SK-N-SH (cell line): ENCODE results near the gene CUEDC1.

Experiments
- MXI1 ChIP-seq: IDR thresholded peaks from 2 replicates; pipeline ENCODE4 v1.6.1; 2012; ENCODE audit warnings: mild to moderate bottlenecking, low read depth, low read length, improper control_type of control experiment
- RAD21 ChIP-seq: IDR thresholded peaks from 2 replicates; pipeline ENCODE4 v1.6.1; 2012; ENCODE audit warnings: mild to moderate bottlenecking, low read length
- RXRA ChIP-seq: IDR thresholded peaks from 2 replicates; pipeline ENCODE4 v1.4.0; 2012; ENCODE audit warnings: low read depth, mild to moderate bottlenecking, borderline replicate concordance
- SIN3A ChIP-seq: IDR thresholded peaks from 2 replicates; pipeline ENCODE4 v1.6.1; 2012; ENCODE audit warnings: low read depth, mild to moderate bottlenecking, low read length, moderate library complexity, borderline replicate concordance
- TAF1 ChIP-seq: IDR thresholded peaks from 2 replicates; pipeline ENCODE4 v1.6.1; 2012; ENCODE audit warnings: low read depth, mild to moderate bottlenecking, low read length, moderate library complexity, borderline replicate concordance
- YY1 ChIP-seq: IDR thresholded peaks from 2 replicates; pipeline ENCODE4 v1.4.0; 2012; ENCODE audit warnings: low read depth, mild to moderate bottlenecking
- TF ChIP-seq, protein P1 (sequence below): fragments of 200-600 bp; sonication (generic); IDR thresholded peaks from 2 replicates; pipeline ENCODE4 v1.6.1; 2017; ENCODE audit warnings: antibody characterized with exemption, mild to moderate bottlenecking, moderate library complexity

DNA sequence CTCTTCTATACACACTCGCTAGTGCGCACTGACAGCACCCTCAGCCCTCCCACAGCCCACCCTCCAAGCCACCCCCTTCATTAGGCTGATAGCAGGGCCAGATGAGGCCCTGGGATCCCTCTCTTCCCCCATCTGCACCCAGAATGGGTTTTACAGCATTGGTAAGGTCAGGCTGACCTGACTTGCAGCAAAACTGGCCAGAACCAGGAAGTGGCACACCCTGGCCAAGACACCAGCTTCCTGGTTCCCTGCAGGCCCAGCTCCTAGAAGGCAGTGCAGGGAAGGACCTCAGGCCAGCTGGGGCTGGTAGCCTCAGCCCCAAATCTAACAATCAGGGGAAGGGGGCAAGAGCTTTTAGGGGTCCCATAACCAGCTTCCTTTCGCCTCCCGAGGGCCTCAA lies 55.4 kb downstream of the CUEDC1 start:
- no peak for TF ChIP-seq SIN3A
- TF ChIP-seq, protein P1, sequence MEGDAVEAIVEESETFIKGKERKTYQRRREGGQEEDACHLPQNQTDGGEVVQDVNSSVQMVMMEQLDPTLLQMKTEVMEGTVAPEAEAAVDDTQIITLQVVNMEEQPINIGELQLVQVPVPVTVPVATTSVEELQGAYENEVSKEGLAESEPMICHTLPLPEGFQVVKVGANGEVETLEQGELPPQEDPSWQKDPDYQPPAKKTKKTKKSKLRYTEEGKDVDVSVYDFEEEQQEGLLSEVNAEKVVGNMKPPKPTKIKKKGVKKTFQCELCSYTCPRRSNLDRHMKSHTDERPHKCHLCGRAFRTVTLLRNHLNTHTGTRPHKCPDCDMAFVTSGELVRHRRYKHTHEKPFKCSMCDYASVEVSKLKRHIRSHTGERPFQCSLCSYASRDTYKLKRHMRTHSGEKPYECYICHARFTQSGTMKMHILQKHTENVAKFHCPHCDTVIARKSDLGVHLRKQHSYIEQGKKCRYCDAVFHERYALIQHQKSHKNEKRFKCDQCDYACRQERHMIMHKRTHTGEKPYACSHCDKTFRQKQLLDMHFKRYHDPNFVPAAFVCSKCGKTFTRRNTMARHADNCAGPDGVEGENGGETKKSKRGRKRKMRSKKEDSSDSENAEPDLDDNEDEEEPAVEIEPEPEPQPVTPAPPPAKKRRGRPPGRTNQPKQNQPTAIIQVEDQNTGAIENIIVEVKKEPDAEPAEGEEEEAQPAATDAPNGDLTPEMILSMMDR: no peak
- TF ChIP-seq MXI1: no peak
- no peak for TF ChIP-seq TAF1
- no peak for TF ChIP-seq YY1
- no peak for TF ChIP-seq RAD21
- no peak for TF ChIP-seq RXRA
